GM19452 (cell line): ENCODE measurements around the gene DRC1.
"Not testable (repeated sequence)": the region's sequence is repeated elsewhere in the genome, so short reads cannot be mapped to it uniquely, and the experiment has no call there.

Experiments used
- ATAC-seq: cut with Tn5 transposase; IDR thresholded peaks from one replicate; pipeline ENCODE4 v1.9.1; 2021; ENCODE audit not compliant: unreplicated experiment

The DRC1 gene

DNA sequence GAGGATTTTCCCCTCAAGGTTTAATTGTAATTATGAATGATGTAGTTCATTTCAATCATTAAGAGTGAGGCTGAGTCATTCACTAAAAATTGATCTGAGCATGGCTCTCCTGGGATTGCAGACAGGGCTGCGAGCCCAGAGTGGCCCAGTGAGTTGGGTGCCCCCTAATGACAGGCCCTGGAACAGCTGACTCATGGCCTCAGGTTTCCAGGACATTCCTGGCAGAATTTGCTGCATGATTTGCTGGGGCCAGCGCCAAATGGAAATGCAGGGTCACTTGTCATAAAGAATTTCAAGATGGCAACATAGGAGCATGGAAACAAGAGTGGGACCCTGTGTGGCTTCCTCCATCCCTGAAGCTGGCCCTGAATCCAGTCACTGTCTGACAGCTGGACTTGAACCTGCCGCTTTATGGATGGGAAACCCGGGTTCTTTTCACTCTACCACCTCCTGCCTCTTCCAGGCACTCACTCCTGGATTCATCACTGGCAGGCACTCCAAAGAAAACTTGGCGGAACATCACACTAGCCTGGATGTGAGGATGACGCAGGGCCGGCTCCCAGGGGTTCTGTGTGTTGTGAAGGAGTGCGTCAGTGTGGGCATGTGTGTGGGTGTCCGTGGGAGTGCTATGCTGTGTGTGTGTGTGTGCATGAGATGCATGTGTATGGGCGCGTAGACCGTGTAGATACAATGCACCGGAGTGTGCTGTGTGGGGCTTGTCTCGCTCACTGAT lies 61.0 kb downstream of the DRC1 start:
- ATAC-seq: no peak

- no peak for ATAC-seq
Observed at GRCh38 chr2:26463244-26464192, 61.8 kb downstream of the DRC1 start.

- no peak for ATAC-seq
Observed at GRCh38 chr2:26464390-26465265, 62.9 kb downstream of the DRC1 start.

DNA sequence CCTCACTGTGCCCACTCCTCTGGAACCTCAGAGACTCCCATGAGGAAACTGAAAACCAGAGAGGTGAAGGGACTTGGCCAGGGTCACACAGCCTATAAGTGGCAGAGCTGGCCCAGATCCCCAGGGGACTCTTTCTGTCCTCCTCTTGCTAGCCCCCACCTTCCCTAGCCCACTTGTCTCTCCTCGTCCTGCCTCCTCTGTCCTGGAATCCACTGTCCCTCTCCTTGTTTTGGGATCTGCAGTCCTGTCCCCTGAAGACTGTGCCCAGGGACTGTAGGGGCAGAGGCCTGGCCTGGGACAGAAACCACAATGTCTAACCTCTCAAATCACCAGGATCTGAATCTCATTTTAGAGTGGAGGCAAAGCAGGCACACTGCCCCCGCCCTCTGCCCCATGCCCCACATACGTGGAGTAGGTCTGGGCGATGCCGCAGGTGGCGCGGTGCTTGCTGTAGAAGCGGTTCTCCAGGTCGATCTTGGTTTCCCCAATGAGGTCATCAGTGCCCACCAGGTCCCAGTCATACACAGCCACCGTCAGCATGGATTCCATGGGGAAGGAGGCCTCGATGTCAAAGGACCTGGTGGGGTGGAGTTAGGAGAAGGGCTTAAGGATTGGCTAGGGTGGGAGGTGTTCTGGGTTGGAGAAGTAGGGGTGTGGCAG lies 63.7 kb downstream of the DRC1 start:
- ATAC-seq: no peak

GRCh38 chr2:26465981-26466471 lies 64.3 kb downstream of the DRC1 start:
- ATAC-seq: no peak

- ATAC-seq: no peak
Observed at GRCh38 chr2:26466662-26467310, 65.1 kb downstream of the DRC1 start.

- ATAC-seq: not testable (repeated sequence)
Observed at GRCh38 chr2:26468544-26468943, 66.8 kb downstream of the DRC1 start.

DNA sequence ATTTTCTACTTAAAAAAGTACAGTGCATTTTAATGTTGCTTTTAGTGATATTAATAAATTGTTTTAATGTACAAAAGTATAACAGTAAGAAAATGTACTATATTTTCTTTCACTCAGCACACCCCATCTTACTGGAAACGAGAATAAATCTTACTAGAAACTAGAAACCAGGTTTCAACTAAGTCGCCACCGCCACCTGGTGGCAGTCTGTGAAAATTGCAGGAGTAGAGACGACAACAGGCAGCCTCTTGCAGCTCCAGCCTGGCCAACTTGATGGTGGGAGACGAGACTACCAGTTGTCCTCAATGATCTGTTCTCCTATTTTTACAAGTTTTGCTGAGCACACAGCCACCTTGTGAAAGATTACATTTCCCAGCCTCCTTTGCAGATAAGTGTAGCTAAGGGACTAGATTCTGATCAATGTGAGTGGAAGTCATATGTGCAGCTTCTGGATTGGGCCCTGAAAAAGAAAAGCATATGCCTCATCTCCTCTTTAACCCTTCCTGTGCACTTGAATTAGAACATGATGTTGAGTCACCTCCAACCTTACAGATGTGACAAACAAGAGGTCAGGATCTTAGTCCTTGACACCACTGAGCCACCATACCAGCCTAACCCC lies 67.5 kb downstream of the DRC1 start:
- ATAC-seq: no peak

- ATAC-seq: no peak
Observed at GRCh38 chr2:26469955-26470354, 68.2 kb downstream of the DRC1 start.

GRCh38 chr2:26470601-26471260 lies 69.0 kb downstream of the DRC1 start:
- ATAC-seq: no peak

DNA sequence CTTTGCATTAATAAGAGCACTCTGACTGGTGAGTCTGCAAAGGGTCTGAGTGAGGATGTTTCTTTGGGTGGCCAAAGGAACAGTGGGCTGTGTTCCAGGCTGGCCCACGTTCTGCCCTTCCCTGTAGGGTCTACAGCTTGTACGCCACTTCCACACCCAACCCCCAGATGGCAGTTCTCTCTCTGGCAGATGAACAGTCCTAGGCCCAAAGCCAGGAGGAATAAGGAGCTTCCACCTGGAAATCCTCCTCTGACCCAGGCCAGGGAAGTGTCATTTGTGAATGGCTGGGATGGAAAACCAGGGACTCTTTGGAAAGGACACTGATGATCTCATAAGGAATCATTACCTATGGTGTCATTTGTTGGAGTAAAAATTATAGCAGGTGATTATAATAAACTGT lies 69.6 kb downstream of the DRC1 start:
- ATAC-seq: no peak

DNA sequence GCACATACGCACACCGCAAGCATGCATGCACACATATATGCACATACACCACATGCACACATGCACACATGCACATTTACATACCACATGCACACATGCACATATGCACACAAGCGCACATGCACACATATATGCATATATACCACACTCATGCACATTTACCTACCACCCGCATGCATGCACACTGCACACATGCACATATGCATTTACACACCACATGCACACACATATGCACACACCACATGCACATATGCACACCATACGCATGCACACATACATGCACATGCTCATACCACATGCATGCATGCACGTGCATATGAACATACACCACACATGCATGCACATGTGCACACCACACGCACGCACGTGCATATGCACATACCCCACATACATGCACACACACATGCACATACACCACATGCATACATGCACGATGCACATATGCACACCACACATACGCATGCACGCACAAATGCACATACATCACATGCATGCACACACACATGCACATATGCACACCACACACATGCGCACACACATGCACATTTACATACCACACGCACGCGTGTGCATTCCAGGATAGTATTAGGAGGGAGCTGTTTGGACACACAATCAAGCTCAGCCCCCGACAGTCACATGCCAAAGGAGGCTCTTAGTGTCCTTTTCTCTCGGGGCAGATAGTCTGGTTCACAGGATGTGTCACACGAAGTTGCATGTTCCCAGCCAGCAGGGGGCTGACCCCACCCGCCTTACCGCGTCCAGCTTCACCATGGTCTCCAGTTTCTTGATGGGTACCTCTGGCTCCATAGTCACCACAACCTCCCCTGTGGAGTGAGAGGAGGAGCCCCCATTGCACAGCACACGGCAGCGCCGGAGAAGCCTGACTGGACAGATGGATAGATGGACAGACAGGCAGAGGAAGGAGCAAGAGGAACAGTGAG lies 70.3 kb downstream of the DRC1 start:
- ATAC-seq: no peak

DNA sequence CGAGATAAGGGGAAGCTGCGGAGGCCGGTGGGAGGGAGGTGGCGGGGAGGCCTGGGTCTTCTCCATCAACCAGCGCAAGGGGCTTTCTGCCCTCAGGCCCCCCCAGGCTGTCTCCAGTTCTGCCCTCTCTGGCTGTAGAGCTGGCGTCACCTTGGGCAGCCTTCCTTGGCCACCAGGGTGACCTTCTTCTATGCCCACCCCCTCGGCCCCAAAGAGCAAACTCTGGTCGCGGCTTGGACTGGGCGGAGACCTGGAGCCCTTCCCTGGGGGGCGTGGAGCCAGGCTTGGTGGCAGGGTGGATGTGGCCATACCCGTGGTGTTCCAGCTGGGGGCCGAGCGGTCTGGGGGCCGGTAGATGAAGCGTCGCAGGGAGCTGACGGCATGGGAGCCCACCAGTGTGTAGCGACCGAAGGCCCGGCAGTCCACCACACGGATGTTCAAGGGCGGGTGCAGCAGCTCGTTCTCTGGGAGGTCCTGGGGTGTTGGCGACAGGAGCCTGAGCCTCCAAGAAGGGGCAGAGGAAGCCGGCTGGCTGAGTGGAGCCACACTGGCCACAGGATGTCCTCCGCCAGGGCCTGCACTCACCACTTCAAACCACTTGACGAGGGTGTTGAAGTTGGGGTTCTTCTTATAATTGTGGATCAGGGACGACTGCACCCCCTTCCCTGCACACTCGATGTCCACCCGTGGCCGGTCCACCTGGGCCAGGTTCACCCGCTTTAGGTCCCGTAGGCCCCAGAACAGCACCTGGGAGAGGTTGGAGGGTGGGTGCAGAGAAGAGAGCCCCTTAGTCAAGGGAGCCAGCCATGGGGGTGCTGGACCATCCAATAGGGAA lies 71.3 kb downstream of the DRC1 start:
- ATAC-seq: no peak

- ATAC-seq: no peak
Observed at GRCh38 chr2:26473796-26474195, 72.1 kb downstream of the DRC1 start.

GRCh38 chr2:26474261-26474785 lies 72.6 kb downstream of the DRC1 start:
- no peak for ATAC-seq

DNA sequence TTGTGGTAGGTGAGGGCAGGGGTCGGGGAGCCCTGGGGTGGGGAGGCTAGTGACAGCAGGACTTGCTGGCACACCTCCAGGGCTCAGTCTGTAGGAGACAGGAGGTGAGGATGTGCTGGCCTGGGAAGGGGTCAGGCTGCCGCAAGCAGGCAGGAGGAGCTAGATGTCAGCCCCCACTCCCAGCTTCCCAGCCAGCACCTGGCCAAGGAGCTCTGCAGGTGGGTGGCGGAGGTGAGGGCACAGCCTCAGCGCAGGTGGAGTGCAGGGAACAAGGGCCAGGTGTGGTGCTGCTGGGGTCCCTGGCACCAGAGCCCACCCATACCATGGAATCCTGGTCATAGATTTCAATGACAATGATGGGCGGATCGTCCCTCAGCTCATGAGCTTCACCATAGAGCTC lies 73.3 kb downstream of the DRC1 start:
- ATAC-seq: no peak
